Skeletal muscle tissue (tissue), 4 donors: Measurements from ENCODE around the gene CCDC121. TPM values are rescaled to one million over a fixed set of nuclear protein-coding genes. Genes with fewer than 3 reads are reported as not detected.

Experiments
- H3K27ac ChIP-seq: one replicate; pipeline ENCODE4 v1.7.0; 2013; ENCODE audit warnings: mild to moderate bottlenecking, low read depth, low read length, inconsistent platforms
- H3K27me3 ChIP-seq, 3 donors: one replicate each; pipeline ENCODE4 v1.7.0; 2013; ENCODE audit warnings: low read length in 3 of 3; ENCODE audit not compliant: control insufficient read depth in 3 of 3, insufficient read depth in 3 of 3
- H3K36me3 ChIP-seq, 3 donors: one replicate each; pipeline ENCODE4 v1.7.0; 2013; ENCODE audit warnings: low read length in 3 of 3; ENCODE audit not compliant: control insufficient read depth in 3 of 3, insufficient read depth in 3 of 3
- H3K4me1 ChIP-seq, 3 donors: one replicate each; pipeline ENCODE4 v1.7.0; 2013; ENCODE audit warnings: low read length in 3 of 3, mild to moderate bottlenecking in 3 of 3; ENCODE audit not compliant: control insufficient read depth in 3 of 3, insufficient read depth in 3 of 3
- H3K4me3 ChIP-seq, 3 donors: one replicate each; pipeline ENCODE4 v1.7.0; 2013; ENCODE audit warnings: low read length in 3 of 3
- H3K9ac ChIP-seq, 3 donors: one replicate each; pipeline ENCODE4 v1.7.0; 2013; ENCODE audit warnings: low read length in 3 of 3, mild to moderate bottlenecking in 3 of 3, moderate library complexity in 2 of 3, low read depth in 1 of 3
- H3K9me3 ChIP-seq, 3 donors: one replicate each; pipeline ENCODE4 v1.7.0; 2013; ENCODE audit warnings: low read length in 3 of 3; ENCODE audit not compliant: control insufficient read depth in 3 of 3
- total RNA-seq: library from RNA; depleted of rRNA; stranded (reverse); fragments of >200 nt; gene quantifications from one replicate; pipeline ENCODE4 v1.2.3, GENCODE V29; 2014
- donor health status: Osteomylitis.

The CCDC121 gene
- total RNA-seq, 1 donor from 2014 or later, result 6.3 TPM

- Histone ChIP-seq H3K27ac (no peak overlapping the region), H3K36me3 (peaks cover 47 to 83% (median 75%) of the 10 kb centered on the region in 3 donors), H3K4me1 (no peaks in the 10 kb centered on the region), H3K4me3 (no peak overlapping the region), H3K27me3 (no peaks in the 10 kb centered on the region), H3K9ac (no peak overlapping the region), H3K9me3 (no peaks in the 10 kb centered on the region)
These were observed 26.5 kb upstream of the CCDC121 start for GRCh38 chr2:27655155-27655951.

DNA sequence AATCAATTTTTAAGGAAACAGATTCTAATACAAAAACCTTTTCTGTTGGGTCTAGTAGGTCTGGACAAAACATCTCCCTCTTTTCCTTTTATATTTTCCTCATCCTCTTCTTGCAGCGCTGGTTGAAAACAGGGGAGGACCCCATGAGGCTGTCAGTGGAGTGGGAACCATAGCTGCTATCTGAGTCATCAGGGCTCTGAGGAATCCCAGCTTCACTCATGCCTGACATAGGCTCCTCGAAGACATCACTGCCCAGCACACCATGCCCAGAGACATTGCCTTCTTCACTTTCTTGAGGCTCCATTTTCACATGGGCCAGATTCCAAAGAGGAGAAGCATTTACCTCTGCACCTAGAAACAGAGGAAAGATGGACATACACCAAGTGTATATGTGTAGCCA, 24.6 kb upstream of the CCDC121 start:
- Histone ChIP-seq H3K27ac (no peak overlapping the region), H3K9me3 (no peaks in the 10 kb centered on the region), H3K4me3 (no peak overlapping the region), H3K27me3 (no peaks in the 10 kb centered on the region), H3K9ac (no peak overlapping the region), H3K36me3 (peaks cover 52 to 87% (median 73%) of the 10 kb centered on the region in 3 donors), H3K4me1 (no peaks in the 10 kb centered on the region)

- Histone ChIP-seq H3K9me3 (no peaks in the 10 kb centered on the region), H3K4me3 (no peak overlapping the region), H3K36me3 (peaks cover 57 to 88% (median 77%) of the 10 kb centered on the region in 3 donors), H3K27ac (no peak overlapping the region), H3K27me3 (no peaks in the 10 kb centered on the region), H3K9ac (no peak overlapping the region), H3K4me1 (no peaks in the 10 kb centered on the region)
These were observed 24.0 kb upstream of the CCDC121 start for GRCh38 chr2:27652790-27653189.

GRCh38 chr2:27652341-27652740, 23.5 kb upstream of the CCDC121 start:
- Histone ChIP-seq H3K4me1 (no peaks in the 10 kb centered on the region), H3K9ac (no peak overlapping the region), H3K9me3 (no peaks in the 10 kb centered on the region), H3K27me3 (no peaks in the 10 kb centered on the region), H3K4me3 (no peak overlapping the region), H3K27ac (no peak overlapping the region), H3K36me3 (peaks cover 57 to 88% (median 77%) of the 10 kb centered on the region in 3 donors)

- Histone ChIP-seq H3K36me3 (peaks cover 52 to 84% (median 70%) of the 10 kb centered on the region in 3 donors), H3K4me3 (no peak overlapping the region), H3K9ac (no peak overlapping the region), H3K4me1 (no peaks in the 10 kb centered on the region), H3K27me3 (no peaks in the 10 kb centered on the region), H3K27ac (no peak overlapping the region), H3K9me3 (no peaks in the 10 kb centered on the region)
These were observed 22.2 kb upstream of the CCDC121 start for GRCh38 chr2:27651056-27651455.

GRCh38 chr2:27647737-27648136, 18.9 kb upstream of the CCDC121 start:
- peaks cover 35 to 60% (median 54%) of the 10 kb centered on the region in 3 donors for H3K36me3 ChIP-seq
- H3K9ac ChIP-seq, result no peak overlapping the region
- H3K27me3 ChIP-seq, result no peaks in the 10 kb centered on the region
- no peaks in the 10 kb centered on the region for H3K9me3 ChIP-seq
- H3K4me1 ChIP-seq, result no peaks in the 10 kb centered on the region
- H3K27ac ChIP-seq, result no peak overlapping the region
- H3K4me3 ChIP-seq, result no peak overlapping the region

DNA sequence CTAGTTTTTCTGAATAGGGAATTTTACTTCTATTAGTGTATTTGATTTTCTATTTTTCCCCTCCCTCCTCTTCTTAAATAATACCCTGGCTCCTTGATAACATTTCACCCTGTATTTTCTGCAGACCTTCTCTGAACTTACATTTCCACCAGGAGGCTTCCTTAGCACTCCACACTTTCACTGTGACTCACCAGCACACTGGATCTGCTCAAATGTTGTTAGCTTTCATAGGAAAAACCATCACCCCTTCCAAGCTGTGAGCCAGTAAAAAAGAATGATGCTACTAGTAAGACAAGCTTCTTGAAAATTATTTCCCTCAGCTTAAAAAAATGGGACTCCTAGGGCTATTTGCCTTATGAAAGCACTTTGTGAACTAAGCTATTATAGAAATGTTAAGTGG, 18.5 kb upstream of the CCDC121 start:
- no peaks in the 10 kb centered on the region for H3K27me3 ChIP-seq
- no peak overlapping the region for H3K9ac ChIP-seq
- peaks cover 34 to 57% (median 50%) of the 10 kb centered on the region in 3 donors for H3K36me3 ChIP-seq
- H3K9me3 ChIP-seq, result no peaks in the 10 kb centered on the region
- no peaks in the 10 kb centered on the region for H3K4me1 ChIP-seq
- H3K4me3 ChIP-seq, result no peak overlapping the region
- no peak overlapping the region for H3K27ac ChIP-seq

GRCh38 chr2:27645197-27645596, 16.4 kb upstream of the CCDC121 start:
- Histone ChIP-seq H3K4me1 (no peaks in the 10 kb centered on the region), H3K9ac (no peak overlapping the region), H3K27me3 (no peaks in the 10 kb centered on the region), H3K36me3 (peaks cover 30 to 57% (median 56%) of the 10 kb centered on the region in 3 donors), H3K9me3 (no peaks in the 10 kb centered on the region), H3K27ac (no peak overlapping the region), H3K4me3 (no peak overlapping the region)

DNA sequence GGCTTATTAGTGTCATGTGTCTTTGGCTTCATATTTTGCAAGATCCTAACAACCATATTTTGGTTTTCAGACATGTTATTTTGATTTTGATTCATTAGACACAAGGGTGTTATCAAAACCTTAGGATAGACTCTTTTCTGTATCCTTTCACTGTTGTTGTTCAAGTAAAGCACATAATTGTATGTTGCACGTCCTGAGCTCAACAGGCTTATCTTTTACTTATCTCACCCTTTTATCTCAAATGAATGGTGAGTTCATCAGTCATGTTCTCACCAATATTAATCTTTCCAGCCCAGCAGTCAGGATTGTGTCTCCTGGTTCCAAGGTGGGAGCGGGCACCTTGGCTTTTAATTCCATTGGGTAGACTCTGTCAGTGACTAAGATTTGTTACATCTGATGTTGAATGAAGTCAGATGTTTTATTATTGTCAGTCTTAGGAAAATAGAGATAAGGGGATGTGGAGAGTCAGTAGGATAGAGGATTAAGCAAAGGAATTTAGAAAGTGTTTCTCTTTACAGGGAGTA, 12.0 kb upstream of the CCDC121 start:
- Histone ChIP-seq H3K27me3 (no peaks in the 10 kb centered on the region), H3K4me1 (no peaks in the 10 kb centered on the region), H3K36me3 (peaks cover 41 to 67% (median 51%) of the 10 kb centered on the region in 3 donors), H3K27ac (no peak overlapping the region), H3K9me3 (no peaks in the 10 kb centered on the region), H3K9ac (no peak overlapping the region), H3K4me3 (no peak overlapping the region)

DNA sequence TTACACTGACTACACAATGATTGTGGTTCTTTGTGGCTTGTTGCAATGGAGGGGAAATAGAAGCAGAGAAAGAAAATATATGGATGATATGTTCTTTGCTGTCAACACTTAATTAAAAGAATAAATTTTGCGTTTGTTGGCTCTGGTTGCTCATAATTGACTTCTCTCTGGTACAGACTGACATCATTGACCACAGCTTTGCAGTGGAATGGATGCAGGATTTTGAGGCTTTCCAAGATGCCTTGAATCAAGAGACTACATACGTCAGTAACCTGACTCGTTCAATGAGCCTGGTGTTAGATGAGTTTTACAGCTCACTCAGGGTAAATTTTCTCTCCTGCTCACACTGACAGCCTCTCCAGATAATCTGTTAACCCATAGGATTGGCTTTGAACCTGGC, 9.9 kb upstream of the CCDC121 start:
- Histone ChIP-seq H3K27me3 (no peaks in the 10 kb centered on the region), H3K27ac (no peak overlapping the region), H3K4me3 (no peak overlapping the region), H3K9me3 (no peaks in the 10 kb centered on the region), H3K4me1 (no peaks in the 10 kb centered on the region), H3K36me3 (peaks cover 45 to 76% (median 60%) of the 10 kb centered on the region in 3 donors), H3K9ac (no peak overlapping the region)
